Activated CD4-positive, CD25-positive, alpha-beta regulatory T cell (primary cell): ENCODE data around the gene GABRP.
"Not testable (repeated sequence)": the region's sequence is repeated elsewhere in the genome, so short reads cannot be mapped to it uniquely, and the experiment has no call there.

Experiments used
- DNase-seq, 4 experiments: peaks; one replicate each; lab custom pipeline; 2025; lab: John Stamatoyannopoulos, UW

Gene GABRP

DNA sequence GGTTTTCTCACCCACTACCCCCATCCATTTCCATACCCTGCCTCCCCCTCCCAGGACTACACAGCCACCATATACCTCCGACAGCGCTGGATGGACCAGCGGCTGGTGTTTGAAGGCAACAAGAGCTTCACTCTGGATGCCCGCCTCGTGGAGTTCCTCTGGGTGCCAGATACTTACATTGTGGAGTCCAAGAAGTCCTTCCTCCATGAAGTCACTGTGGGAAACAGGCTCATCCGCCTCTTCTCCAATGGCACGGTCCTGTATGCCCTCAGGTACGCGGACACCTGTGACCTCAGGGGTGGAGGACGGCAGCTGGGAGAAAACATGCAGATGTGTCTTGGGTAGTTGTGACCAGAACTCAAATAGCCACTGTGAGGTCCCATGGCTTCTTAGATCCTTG lies 11.6 kb downstream of the GABRP start:
- no peak for DNase-seq

DNA sequence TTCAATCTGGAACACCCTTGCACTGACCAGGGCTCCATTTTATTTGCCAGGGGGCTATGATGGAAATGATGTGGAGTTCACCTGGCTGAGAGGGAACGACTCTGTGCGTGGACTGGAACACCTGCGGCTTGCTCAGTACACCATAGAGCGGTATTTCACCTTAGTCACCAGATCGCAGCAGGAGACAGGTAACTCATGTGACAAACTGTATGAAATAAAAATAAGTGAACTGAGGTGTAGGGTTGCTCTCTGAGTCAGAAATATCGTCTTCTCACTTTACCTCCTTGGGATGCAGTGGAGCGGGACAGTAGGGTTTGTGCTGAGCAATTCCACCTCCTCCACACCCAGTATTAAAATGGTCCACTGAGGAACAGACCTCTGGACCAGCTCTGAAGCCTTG lies 22.1 kb downstream of the GABRP start:
- DNase-seq, result no peak

DNA sequence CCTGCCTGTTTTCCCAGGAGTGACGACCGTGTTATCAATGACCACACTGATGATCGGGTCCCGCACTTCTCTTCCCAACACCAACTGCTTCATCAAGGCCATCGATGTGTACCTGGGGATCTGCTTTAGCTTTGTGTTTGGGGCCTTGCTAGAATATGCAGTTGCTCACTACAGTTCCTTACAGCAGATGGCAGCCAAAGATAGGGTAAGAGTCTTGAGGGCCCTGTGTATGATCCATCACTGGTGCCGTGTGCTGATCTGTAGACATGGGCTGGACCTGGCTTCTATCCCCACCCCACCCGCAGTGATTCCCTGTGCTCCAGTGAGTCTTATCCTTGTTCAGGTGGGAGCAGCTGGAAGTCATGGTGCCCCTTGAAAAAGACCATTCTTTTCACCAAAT lies 26.0 kb downstream of the GABRP start:
- no peak for DNase-seq

DNA sequence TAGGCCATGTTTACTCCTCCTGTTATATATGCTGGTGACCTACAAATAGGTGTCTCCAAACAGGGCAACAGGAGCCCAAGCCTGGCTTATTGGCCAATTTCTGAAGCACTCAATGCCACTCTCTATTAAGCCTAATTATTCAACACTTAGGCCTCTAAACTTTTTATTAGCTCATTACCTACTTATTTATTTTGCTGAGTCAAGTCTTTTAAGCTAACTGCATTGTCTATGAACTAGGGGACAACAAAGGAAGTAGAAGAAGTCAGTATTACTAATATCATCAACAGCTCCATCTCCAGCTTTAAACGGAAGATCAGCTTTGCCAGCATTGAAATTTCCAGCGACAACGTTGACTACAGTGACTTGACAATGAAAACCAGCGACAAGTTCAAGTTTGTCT lies 28.2 kb downstream of the GABRP start:
- no peak for DNase-seq

DNA sequence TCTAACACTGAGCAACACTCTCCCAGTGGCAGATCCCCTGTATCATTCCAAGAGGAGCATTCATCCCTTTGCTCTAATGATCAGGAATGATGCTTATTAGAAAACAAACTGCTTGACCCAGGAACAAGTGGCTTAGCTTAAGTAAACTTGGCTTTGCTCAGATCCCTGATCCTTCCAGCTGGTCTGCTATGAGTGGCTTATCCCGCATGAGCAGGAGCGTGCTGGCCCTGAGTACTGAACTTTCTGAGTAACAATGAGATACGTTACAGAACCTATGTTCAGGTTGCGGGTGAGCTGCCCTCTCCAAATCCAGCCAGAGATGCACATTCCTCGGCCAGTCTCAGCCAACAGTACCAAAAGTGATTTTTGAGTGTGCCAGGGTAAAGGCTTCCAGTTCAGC lies 29.7 kb downstream of the GABRP start:
- DNase-seq, result no peak

DNA sequence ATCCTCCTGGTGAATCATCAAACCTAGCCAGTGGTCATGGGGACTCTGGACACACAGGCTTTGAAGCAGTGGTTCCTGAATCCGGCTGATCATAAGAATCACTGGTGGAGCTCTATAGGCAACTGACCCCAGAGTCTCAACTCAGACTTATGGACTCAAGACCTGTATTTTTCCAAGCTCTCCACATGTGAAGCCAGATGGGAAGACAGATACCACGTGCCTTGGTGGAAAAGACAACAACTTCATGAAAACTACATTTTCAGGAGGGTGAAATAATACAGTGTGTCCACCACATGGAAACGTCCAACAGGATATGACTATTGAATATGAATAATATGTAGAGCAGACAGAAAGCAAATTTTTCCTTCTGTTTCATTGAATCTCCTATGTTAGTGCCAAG lies 33.7 kb downstream of the GABRP start:
- no peak for DNase-seq

DNA sequence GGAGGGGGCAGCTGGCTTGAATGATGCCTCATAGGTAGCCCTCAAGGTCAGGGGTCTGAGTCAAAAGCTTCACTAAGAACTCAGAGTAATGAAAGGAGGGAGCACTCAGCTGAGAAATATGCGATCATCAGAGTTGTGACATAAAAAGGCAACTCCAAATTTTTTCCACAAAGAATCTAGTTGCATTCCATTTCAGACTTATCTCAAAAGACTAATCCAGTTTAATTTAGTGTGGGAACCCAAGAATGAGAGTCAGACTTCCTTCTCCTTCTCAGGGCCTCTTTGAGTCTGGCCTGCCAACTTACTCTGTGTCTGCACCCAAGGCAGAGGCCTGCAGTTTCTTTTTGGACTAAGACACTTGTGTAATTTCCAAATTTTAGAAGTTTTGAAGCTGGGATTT lies 34.7 kb downstream of the GABRP start:
- no peak for DNase-seq

DNA sequence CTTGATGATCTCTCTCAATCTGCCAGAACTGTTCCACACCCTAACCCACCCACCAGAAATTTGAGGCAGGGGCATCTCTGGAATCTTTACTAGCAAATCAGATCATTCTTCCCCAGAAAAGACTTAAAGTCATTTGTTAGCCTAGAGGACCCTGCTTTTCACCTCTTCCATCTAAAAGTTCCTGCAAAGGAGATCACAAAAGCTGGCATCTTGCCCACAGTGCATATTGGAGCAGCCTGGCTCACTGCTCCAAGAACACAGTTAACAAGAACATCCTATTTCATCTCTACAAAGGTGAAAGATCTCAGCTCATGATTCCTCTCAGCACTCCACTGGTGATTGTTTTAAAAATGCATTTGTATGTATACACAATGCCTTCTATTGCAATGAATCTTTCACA lies 36.3 kb downstream of the GABRP start:
- DNase-seq, result no peak

DNA sequence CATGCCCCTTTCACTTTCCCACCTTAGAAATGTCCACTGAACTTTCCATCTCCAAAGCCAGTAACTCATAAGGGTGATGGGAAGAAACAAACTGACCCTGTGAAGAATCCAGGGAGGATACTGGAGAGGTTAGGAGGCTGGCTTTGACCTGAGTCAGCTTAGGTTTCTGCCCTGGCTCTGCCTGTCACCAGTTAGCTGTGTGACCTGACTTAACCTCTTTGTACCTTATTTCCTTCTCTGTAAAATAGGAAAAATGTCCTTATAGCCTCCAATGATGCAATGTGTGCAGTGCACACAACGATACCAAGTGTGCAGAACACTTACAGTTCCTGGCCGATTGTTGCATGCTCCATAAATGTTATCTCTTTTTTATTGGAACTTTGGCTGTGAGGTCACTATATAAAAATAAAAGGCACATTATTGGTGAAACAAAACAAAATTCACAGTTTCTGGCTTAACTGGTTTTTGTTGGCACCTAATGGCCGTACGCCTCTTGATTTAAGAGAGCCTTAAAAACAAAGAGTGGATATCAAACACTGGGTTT lies 37.8 kb downstream of the GABRP start:
- no peak for DNase-seq

DNA sequence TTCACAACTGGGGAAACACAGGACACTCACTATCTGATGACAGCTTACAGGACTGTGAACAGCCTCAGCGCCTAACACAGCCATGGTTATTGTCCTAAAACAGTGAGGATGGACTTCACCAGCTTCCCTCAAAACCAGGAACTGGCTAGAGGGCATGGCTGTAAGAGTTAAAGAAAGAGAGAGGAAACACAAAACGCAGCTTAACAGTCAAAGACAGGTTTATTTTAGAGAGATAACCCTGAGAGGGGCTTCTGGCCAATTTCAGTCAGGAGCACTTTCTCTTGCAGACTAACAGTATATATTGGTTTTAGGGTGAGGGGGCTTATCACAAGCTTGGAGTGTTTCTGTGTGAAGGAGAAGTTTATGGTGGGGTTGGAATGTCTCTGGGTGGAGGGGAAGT lies 42.6 kb downstream of the GABRP start:
- no peak for DNase-seq

DNA sequence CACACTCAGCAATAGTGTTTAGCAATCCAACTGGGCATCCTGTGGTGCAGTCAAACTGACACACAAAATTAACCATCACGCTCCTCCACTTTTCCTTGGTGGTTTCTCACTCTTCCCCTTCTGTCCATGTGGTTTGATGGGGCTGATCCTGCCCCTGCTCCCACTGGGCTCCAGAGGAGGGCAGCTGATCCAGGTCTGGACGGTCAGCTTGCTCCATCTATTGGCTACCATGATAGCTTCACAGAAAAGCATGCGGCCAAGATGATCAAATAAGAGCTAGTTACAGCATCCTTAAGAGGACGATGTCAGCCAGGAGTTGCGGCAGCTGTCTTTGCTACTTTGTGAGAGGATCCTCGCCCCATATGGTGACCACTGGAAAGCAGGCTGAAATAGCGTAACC lies 48.7 kb downstream of the GABRP start:
- no peak for DNase-seq

DNA sequence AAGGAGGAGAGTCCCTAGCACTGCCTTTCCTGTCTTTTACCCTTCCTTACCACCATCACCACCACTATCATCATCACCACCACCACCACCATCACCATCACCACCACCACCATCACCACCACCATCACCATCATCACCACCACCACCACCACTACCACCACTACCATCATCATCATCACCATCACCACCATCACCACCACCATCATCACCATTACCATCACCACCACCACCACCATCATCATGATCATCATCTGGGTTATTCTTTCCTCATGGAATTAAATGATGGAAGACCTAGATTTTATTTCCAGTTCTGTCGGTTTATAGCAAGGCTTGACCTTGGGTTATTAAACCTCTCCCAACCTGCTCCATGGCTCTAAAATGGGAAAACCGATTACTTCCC lies 50.5 kb downstream of the GABRP start:
- not testable (repeated sequence) for DNase-seq

DNA sequence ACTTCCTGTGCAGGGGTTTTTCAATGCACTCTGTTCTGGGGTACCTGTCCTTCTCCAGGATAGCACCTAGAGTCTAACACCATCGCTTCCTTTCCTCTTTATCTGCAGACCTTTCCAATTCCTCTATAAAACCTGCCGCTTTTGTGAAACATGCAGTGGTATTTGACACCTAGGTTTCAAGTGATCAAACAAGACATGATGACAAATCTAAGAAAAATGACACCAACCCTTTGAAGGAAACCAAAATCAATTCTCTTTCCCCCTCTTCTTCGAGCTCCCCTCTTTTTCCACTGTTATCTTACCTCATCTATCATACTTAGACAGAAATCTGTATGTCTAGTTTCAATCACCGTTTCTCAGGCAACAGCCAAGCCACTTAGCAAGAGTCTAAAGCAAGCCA lies 52.7 kb downstream of the GABRP start:
- no peak for DNase-seq

DNA sequence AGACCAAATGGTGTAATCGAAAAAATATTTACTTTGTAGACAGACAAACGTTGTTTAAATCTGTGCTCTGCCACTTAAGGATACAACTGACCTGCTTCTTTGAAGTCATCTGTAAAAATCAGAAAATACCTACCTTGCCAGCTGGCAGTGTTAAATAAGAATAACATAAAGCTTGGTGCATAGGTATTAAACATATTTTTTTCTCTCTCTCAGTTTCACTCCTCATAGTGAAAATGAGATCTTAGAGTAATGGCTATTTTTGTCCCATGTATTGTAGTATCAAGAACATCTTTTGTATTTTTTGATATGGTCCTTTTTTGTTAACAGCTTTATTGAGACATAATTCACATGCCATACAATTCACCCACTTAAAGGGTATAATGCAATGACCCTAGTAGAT lies 60.3 kb downstream of the GABRP start:
- DNase-seq, result no peak

DNA sequence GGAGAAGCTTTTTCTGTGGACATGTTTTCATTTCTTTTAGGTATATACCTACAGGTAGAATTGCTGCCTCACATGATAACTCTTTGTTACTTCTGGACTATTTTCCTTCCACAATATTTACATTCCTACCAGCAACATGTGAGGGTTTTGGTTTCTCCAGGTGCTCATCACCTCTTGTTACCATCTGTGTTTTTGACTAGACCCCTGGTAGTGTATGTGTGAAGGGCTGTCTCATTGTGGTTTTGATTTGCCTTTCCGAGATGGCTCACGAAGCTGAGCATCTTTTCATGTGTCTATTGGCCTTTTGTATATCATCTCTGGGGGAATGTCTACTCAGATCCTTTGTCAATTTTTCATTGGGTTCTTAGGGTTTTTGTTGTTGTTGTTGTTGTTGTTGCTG lies 61.1 kb downstream of the GABRP start:
- no peak for DNase-seq

DNA sequence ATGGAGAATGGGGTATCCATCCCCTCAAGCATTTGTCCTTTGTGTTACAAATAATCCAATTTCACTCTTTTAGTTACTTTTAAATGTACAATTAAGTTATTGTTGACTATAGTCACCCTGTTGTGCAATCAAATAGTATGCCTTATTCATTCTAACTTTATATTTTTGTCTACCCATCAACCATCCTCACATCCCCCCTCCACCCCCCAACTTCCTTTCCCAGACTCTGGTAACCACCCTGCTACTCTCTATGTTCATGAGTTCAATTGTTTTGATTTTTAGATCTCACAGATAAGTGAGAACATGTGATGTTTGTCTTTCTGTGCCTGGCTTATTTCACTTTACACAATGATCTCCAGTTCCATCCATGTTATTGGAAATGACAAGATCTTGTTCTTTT lies 62.9 kb downstream of the GABRP start:
- no peak for DNase-seq

DNA sequence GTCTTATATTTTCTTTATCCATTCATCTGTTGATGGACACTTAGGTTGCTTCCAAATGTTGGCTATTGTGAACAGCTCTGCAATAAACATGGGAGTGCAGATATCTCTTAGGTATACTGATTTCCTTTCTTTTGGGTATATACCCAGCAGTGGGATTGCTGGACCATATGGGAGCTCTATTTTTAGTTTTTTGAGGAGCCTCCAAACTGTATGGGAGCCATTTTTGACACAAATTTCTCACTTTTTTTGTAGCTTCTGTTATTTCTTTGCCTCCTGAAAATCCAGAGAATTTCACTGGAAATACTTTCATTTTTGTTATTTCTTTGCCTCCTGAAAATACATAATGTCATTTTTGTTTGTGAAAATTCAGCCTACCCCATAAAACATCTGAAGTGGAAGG lies 63.3 kb downstream of the GABRP start:
- DNase-seq, result no peak

DNA sequence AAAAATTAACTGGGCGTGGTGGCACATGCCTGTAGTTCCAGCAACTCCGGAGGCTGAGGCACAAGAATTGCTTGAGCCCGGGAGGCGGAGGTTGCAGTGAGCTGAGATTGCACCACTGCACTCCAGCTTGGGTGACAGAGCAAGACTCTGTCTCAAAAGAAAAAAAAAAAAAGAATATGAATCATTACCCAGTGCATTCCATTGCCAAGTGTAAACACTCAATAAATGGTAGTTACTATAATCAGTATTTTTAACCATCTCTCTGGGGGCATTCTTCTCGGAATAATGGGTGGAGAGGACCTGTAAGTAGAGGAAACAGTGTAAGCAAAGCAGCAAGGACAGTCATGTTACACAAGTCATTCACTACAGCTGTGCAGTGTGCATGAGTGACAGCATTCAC lies 64.5 kb downstream of the GABRP start:
- DNase-seq, result no peak

DNA sequence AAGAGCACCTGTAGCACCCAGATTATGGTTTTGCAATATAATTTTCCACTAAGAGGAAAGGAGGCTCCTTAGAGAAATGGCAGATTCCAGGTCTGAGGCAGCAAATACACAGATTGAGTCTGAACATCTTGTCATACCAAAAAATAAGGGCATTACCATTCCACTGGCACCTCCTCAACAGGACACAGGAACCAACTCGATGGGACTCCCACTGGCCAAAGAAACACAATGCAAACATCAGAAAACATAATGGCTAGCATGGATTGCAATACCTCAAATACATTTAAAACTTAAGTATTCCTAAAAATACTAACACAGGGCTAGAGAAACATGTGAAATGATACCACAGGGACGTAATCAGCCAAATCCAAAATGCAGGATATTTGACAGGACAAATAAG lies 65.8 kb downstream of the GABRP start:
- DNase-seq, result no peak

DNA sequence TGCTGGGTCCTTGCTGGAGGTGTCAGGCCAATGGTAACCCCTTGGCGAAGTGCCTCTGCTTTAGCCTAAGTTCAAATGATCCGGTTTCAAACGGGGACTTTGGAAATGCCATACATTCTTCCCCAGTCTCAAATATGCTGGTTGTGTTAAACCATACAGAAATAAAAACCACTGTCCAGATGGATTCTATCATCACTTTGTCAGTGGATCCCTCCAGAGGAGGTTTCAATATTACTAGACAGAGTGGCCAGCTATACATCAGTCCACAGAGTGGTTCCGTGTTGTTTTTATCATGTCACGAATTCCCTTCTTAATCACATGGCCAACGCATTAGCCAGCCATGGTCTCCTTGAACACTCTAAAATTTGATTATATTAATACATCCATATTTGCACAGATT lies 71.0 kb downstream of the GABRP start:
- DNase-seq, result no peak

DNA sequence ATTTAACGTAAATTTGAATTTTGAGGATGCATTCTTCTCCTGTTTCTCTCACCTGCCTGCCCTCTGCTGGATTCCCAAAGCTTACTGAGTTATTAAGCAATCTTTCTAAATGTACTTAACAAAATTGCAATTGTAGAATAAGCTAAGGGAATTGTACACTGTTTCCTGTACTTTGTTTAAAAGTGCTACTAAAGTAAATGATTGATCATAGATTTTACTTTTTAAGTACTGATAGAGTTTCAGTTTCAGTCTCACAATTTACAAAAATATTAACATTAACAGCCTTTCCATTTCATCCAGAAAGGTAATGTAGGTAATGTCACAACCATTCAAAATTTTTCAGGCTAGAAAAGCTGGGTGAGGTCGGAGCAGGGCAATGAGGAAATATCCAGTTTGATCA lies 73.5 kb downstream of the GABRP start:
- DNase-seq, result no peak

DNA sequence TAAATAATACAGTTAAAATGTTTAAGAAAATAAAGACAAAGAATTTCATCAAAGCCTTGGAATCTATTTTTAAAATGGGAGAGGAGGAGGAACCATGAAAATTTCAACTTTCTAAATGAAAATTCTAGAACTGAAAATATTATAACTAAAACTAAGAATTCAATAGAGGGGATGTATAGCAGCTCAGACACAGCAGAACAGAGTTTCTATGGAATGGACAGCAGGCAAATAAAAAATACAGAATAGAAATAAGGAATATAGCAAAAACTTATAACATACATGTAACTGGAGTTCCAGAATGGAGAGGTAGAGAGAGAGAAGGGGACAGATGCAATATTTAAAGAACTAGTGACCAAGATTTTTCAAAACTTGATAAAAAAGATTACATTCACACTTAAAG lies 76.9 kb downstream of the GABRP start:
- DNase-seq, result no peak

DNA sequence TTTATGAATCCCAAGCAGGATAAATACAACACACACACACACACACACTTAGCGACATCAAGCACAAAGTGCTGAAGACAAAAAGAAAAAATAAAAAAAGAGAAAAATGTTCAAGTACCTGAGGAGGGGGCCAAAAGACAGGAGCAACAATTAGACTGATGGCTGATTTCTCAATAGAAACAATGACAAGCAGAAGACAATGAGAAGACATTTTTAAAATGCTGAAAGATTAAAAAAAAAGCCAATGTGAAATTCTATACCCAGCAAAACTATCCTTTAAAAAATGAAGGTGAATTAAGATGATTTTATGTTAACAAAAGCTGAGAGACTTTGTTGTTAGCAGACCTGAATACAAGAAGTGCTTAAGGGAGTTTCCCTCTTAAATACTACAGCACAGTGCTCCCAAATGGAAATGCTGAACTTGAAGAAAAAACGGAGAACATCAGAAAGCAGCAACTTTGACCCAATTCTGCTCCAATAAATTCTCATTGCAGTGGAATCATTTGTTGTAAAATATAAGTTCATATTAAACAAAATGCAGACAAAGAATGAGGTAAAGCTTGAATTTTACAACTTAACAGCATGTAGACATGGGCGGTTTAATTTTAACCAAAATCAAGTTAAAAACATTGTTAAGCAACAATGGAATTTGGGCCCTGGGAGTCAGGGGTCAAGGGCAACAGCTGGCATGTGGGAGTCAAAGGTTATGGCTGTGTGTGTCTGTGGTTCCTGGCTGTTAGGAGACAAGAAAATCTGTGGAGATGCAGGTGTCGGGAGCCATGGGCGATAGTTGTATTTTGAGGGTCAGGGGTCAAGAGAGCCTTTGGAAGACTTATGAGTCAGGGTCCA lies 77.5 kb downstream of the GABRP start:
- DNase-seq, result no peak

DNA sequence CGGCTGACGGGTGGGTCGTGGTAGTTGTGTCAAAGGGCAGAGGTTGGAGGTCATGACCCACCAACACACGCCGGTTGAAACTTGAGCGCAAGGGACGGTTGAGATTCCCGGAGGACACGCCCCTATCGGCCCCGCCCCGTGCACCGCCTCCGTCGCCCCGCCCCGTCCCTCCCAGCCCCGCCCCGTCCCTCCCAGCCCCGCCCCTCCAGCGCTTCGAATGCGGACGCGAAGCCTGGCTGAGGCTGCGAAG lies 78.1 kb downstream of the GABRP start:
- no peak for DNase-seq
